ENCODE results near the gene CLASP2. TPM values are rescaled to one million over a fixed set of nuclear protein-coding genes. Genes with fewer than 3 reads are reported as not detected.
A peak's percentile ranks its signal among the peaks of the same experiment; 100 is the strongest.

The CLASP2 gene
- total and polyA plus RNA-seq, 2 of the 4 experiments (the other 2 are of a cell fraction): 11.9 to 49.1 TPM

- Histone ChIP-seq H2BK20ac (ENCODE audit: low read depth, low read length) (no peak overlapping the region), H4K20me1 (ENCODE audit: insufficient read depth, low read length) (no peaks in the 10 kb centered on the region), H3K4ac (ENCODE audit: low read depth, low read length) (no peak overlapping the region), H3K9ac (ENCODE audit: low read depth, low read length) (no peak overlapping the region), H3K14ac (replicated peaks; ENCODE audit: low read depth, low read length) (no peak overlapping the region), H3K79me1 (ENCODE audit: low read depth in 1 of 2, low read length in 2 of 2) (no peaks in the 10 kb centered on the region), H4K5ac (ENCODE audit: low read depth, low read length) (no peak overlapping the region), H3K4me2 (ENCODE audit: low read depth, low read length) (no peak overlapping the region), H3K23ac (ENCODE audit: low read depth, low read length) (no peak overlapping the region), H3K36me3 (ENCODE audit: control insufficient read depth, insufficient read depth, low read length) (no peaks in the 10 kb centered on the region), H2AFZ (replicated peaks; ENCODE audit: low read length, poor library complexity) (no peak overlapping the region), H3K18ac (ENCODE audit: low read depth, low read length) (peak overlapping the region; percentile 36; the same call in 1 of the 2 replicates), H2AK9ac (replicated peaks; ENCODE audit: low read depth, low read length, poor library complexity) (no peak overlapping the region), H3K4me3 (ENCODE audit: insufficient read depth, low read depth, low read length) (no peak overlapping the region), H3K4me1 (ENCODE audit: control insufficient read depth, insufficient read depth, low read length) (peaks cover 2% of the 10 kb centered on the region; the same call in 1 of the 2 replicates), H2BK120ac (ENCODE audit: low read depth, low read length) (no peak overlapping the region), H4K91ac (ENCODE audit: insufficient read depth, low read depth, low read length) (no peak overlapping the region), H2AK5ac (ENCODE audit: low read depth, low read length) (no peak overlapping the region), H2BK15ac (ENCODE audit: low read depth, low read length) (no peak overlapping the region; the same call in 2 of the 3 replicates), H3K56ac (ENCODE audit: extremely low read depth, insufficient read depth, low read length) (no peak overlapping the region), H4K8ac (ENCODE audit: low read depth in 2 of 2, low read length in 2 of 2) (no peak overlapping the region), H3K9me3 (ENCODE audit: control insufficient read depth, insufficient read depth, low read length) (peaks cover 4% of the 10 kb centered on the region; the same call in 1 of the 2 replicates), H2BK5ac (ENCODE audit: low read depth, low read length, poor library complexity, severe bottlenecking) (no peak overlapping the region), H3K27ac (ENCODE audit: insufficient read depth, low read length) (no peak overlapping the region), H3K27me3 (ENCODE audit: control insufficient read depth, insufficient read depth, low read length) (no peaks in the 10 kb centered on the region), H3K9me1 (ENCODE audit: insufficient read depth, low read length) (no peaks in the 10 kb centered on the region)
- ChIA-PET POLR2A (ENCODE audit: unreplicated experiment) (no interaction called here), CTCF (no interaction called here)
- BruUV-seq (replicated peaks): no TSS peak
- no CpG with 5 or more reads among the region's 3 CpGs for WGBS, 2 experiments (ENCODE audit: extremely low coverage in 2 of 2, insufficient read length in 1 of 2)
- intact Hi-C loops (cut with micrococcal nuclease): no loop called here
- TF ChIP-seq USF2 (IDR thresholded peaks at IDR 0.05; ENCODE audit: low read depth, low read length) (no peak), SMC3 (IDR thresholded peaks at IDR 0.05; ENCODE audit: low read depth, low read length) (no peak), NFE2L2 (IDR thresholded peaks at IDR 0.05; ENCODE audit: low read depth, low read length) (no peak), MAZ (IDR thresholded peaks at IDR 0.05; ENCODE audit: borderline replicate concordance, low read depth, low read length) (no peak), RAD21 (IDR thresholded peaks at IDR 0.05; ENCODE audit: low read length) (no peak), RCOR1 (IDR thresholded peaks at IDR 0.05; ENCODE audit: insufficient replicate concordance, low read length) (no peak), RFX5 (IDR thresholded peaks at IDR 0.05; ENCODE audit: low read depth, low read length) (no peak), FOS (IDR thresholded peaks at IDR 0.05; ENCODE audit: low read depth, low read length) (no peak)
- TF ChIP-seq, protein P1, sequence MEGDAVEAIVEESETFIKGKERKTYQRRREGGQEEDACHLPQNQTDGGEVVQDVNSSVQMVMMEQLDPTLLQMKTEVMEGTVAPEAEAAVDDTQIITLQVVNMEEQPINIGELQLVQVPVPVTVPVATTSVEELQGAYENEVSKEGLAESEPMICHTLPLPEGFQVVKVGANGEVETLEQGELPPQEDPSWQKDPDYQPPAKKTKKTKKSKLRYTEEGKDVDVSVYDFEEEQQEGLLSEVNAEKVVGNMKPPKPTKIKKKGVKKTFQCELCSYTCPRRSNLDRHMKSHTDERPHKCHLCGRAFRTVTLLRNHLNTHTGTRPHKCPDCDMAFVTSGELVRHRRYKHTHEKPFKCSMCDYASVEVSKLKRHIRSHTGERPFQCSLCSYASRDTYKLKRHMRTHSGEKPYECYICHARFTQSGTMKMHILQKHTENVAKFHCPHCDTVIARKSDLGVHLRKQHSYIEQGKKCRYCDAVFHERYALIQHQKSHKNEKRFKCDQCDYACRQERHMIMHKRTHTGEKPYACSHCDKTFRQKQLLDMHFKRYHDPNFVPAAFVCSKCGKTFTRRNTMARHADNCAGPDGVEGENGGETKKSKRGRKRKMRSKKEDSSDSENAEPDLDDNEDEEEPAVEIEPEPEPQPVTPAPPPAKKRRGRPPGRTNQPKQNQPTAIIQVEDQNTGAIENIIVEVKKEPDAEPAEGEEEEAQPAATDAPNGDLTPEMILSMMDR (conservative IDR thresholded peaks at IDR 0.05; ENCODE audit: low read depth, low read length): no peak
- TF ChIP-seq, protein P2, sequence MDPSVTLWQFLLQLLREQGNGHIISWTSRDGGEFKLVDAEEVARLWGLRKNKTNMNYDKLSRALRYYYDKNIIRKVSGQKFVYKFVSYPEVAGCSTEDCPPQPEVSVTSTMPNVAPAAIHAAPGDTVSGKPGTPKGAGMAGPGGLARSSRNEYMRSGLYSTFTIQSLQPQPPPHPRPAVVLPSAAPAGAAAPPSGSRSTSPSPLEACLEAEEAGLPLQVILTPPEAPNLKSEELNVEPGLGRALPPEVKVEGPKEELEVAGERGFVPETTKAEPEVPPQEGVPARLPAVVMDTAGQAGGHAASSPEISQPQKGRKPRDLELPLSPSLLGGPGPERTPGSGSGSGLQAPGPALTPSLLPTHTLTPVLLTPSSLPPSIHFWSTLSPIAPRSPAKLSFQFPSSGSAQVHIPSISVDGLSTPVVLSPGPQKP (IDR thresholded peaks at IDR 0.05; ENCODE audit: borderline replicate concordance, low read depth, low read length): no peak
- ATAC-seq (ENCODE audit: low read depth): no peak
- in situ Hi-C loops (cut with MboI; ENCODE audit: low sequenced_read_pairs): no loop called here
- dilution Hi-C loops (cut with HindIII; ENCODE audit: low sequenced_read_pairs, unreplicated experiment): no loop called here
- DNase-seq: no peak
These were observed 32.1 kb upstream of the CLASP2 start for GRCh38 chr3:33750211-33750548.

Measured in IMR-90 (cell line).